ENCODE data around the gene ZNF770.
A peak's percentile ranks its signal among the peaks of the same experiment; 100 is the strongest.

ZNF770 gene

GRCh38 chr15:34988027-34988902, at the start of gene ZNF770:
Gene ZNF770, minus strand, starts transcription at chr15:34988287. Its CDS starts 4,853 bp downstream, at chr15:34983434.
- DNase-seq (ENCODE audit: low read depth in 2 of 2) = peak; percentile 56 to 73

- DNase-seq (ENCODE audit: low read depth in 2 of 2) = no peak
These were observed 40.3 kb upstream of the ZNF770 start for GRCh38 chr15:35028235-35028984.

GRCh38 chr15:35023804-35024203, 35.7 kb upstream of the ZNF770 start:
- DNase-seq (ENCODE audit: low read depth in 2 of 2) = no peak

- DNase-seq (ENCODE audit: low read depth in 2 of 2) = no peak
These were observed 32.9 kb upstream of the ZNF770 start for GRCh38 chr15:35020974-35021373.

- no peak for DNase-seq (ENCODE audit: low read depth in 2 of 2)
These were observed 31.6 kb upstream of the ZNF770 start for GRCh38 chr15:35019404-35020327.

GRCh38 chr15:35014241-35014640, 26.2 kb upstream of the ZNF770 start:
- DNase-seq (ENCODE audit: low read depth in 2 of 2) = no peak

GRCh38 chr15:35013370-35013769, 25.3 kb upstream of the ZNF770 start:
- DNase-seq (ENCODE audit: low read depth in 2 of 2) = no peak

GRCh38 chr15:35007397-35007796, 19.3 kb upstream of the ZNF770 start:
- no peak for DNase-seq (ENCODE audit: low read depth in 2 of 2)

GRCh38 chr15:35005933-35006332, 17.8 kb upstream of the ZNF770 start:
- no peak for DNase-seq (ENCODE audit: low read depth in 2 of 2)

- no peak for DNase-seq (ENCODE audit: low read depth in 2 of 2)
These were observed 15.8 kb upstream of the ZNF770 start for GRCh38 chr15:35003928-35004327.

GRCh38 chr15:35000511-35000910, 12.4 kb upstream of the ZNF770 start:
- DNase-seq (ENCODE audit: low read depth in 2 of 2) = no peak

GRCh38 chr15:34999906-35000305, 11.8 kb upstream of the ZNF770 start:
- DNase-seq (ENCODE audit: low read depth in 2 of 2) = no peak

- DNase-seq (ENCODE audit: low read depth in 2 of 2) = no peak
These were observed 6.8 kb upstream of the ZNF770 start for GRCh38 chr15:34994925-34995324.

GRCh38 chr15:34993877-34994276, 5.8 kb upstream of the ZNF770 start:
- DNase-seq (ENCODE audit: low read depth in 2 of 2) = no peak

GRCh38 chr15:34993412-34993811, 5.3 kb upstream of the ZNF770 start:
- no peak for DNase-seq (ENCODE audit: low read depth in 2 of 2)

GRCh38 chr15:34987609-34988026, 469 bp downstream of the ZNF770 start:
- no peak for DNase-seq (ENCODE audit: low read depth in 2 of 2)

GRCh38 chr15:34986771-34987480, 1.2 kb downstream of the ZNF770 start:
- no peak for DNase-seq (ENCODE audit: low read depth in 2 of 2)

- DNase-seq (ENCODE audit: low read depth in 2 of 2) = no peak
These were observed 1.8 kb downstream of the ZNF770 start for GRCh38 chr15:34986326-34986725.

- DNase-seq (ENCODE audit: low read depth in 2 of 2) = no peak
These were observed 3.0 kb downstream of the ZNF770 start for GRCh38 chr15:34984889-34985630.

- DNase-seq (ENCODE audit: low read depth in 2 of 2) = no peak
These were observed 11.3 kb downstream of the ZNF770 start for GRCh38 chr15:34976743-34977142.

Measured in stimulated activated CD8-positive, alpha-beta memory T cell treated with anti-CD3 and anti-CD28 coated beads, Interleukin-7, amount 100 ng/mL, for 4 hours (primary cell).